GM12878 (cell line): ENCODE results near the gene SLC12A5.

Experiments used
- CBX3 ChIP-seq: fragments of 200-600 bp; sonication (generic); IDR thresholded peaks from 2 replicates; pipeline ENCODE4 v1.6.1; 2016; ENCODE audit warnings: low read depth, borderline replicate concordance
- CBX5 ChIP-seq: sonication (generic); IDR thresholded peaks from 2 replicates; pipeline ENCODE4 v1.6.1; 2016; ENCODE audit warnings: low read depth, moderate library complexity, mild to moderate bottlenecking, inconsistent platforms
- CEBPB ChIP-seq, 2 experiments: fragments of 150-350 bp in 1 of 2; IDR thresholded peaks; 2 replicates each; pipeline ENCODE4 v1.6.1; 2012 to 2014; ENCODE audit warnings: low read depth in 2 of 2, low read length in 2 of 2, borderline replicate concordance in 1 of 2, inconsistent platforms in 1 of 2
- CTCF ChIP-seq, 3 experiments: IDR thresholded peaks in 2 of 3; conservative IDR thresholded peaks in 1 of 3; 2 replicates each; pipeline ENCODE4 v1.5.1; 2011; ENCODE audit warnings: low read depth in 3 of 3, low read length in 3 of 3, mild to moderate bottlenecking in 3 of 3, control low read depth in 2 of 3, moderate library complexity in 2 of 3, inconsistent platforms in 1 of 3, mixed read lengths in 1 of 3; ENCODE audit not compliant: control insufficient read depth in 2 of 3, insufficient read depth in 1 of 3; ENCODE audit errors: extremely low read depth in 1 of 3
- EZH2 ChIP-seq: IDR thresholded peaks from 2 replicates; pipeline ENCODE4 v1.6.1; 2012; ENCODE audit warnings: low read depth, mild to moderate bottlenecking, control low read depth, inconsistent platforms, low read length, borderline replicate concordance; ENCODE audit not compliant: control insufficient read depth
- SIN3A ChIP-seq: IDR thresholded peaks from 2 replicates; pipeline ENCODE4 v1.6.1; 2012; ENCODE audit warnings: low read depth, low read length, improper control_type of control experiment
- SP1 ChIP-seq: IDR thresholded peaks from one replicate; pipeline ENCODE4 v1.6.1; 2011; ENCODE audit warnings: low read depth, low read length

- no peak for TF ChIP-seq CBX3
- TF ChIP-seq SIN3A: no peak
- TF ChIP-seq CTCF (IDR thresholded peaks at IDR 0.05 in 2 of 3, conservative IDR thresholded peaks at IDR 0.05 in 1 of 3; ENCODE audit: control insufficient read depth in 2 of 3, extremely low read depth in 1 of 3, insufficient read depth in 1 of 3, low read depth in 3 of 3, low read length in 3 of 3): no peak
- no peak for TF ChIP-seq CEBPB (IDR thresholded peaks at IDR 0.05; ENCODE audit: borderline replicate concordance in 1 of 2, low read depth in 2 of 2, low read length in 2 of 2)
- TF ChIP-seq SP1: no peak
- TF ChIP-seq EZH2: no peak
- no peak for TF ChIP-seq CBX5
These were observed 29.7 kb downstream of the SLC12A5 start for GRCh38 chr20:46058599-46059281.
